Astrocyte of the spinal cord (primary cell): Measurements from ENCODE around the gene CHST13.

Experiments used
- DNase-seq: peaks from one replicate; pipeline ENCODE4 v3.0.0; 2011; ENCODE audit warnings: low read depth, low spot score
- H3K4me3 ChIP-seq: 2 replicates; pipeline ENCODE4 v1.5.1; 2011; ENCODE audit warnings: low read depth, mild to moderate bottlenecking, low read length, moderate library complexity
- CTCF ChIP-seq: IDR thresholded peaks from 2 replicates; pipeline ENCODE4 v1.5.1; 2012; ENCODE audit warnings: low read depth, mild to moderate bottlenecking, low read length, inconsistent platforms
- in situ Hi-C: cut with HindIII; loops from 2 replicates; pipeline ENCODE4 v1.10.0; 2017; ENCODE audit warnings: low sequenced_read_pairs

CHST13 gene

GRCh38 chr3:126493739-126494138 lies 30.2 kb upstream of the CHST13 start:
- DNase-seq = peak; percentile 5
- in situ Hi-C loops = no loop called here
- no peak overlapping the region for H3K4me3 ChIP-seq
- no peak for TF ChIP-seq CTCF

- no peak overlapping the region for H3K4me3 ChIP-seq
- in situ Hi-C loops = no loop called here
- no peak for TF ChIP-seq CTCF
- no peak for DNase-seq
Measured at GRCh38 chr3:126494204-126494969, 29.6 kb upstream of the CHST13 start.

GRCh38 chr3:126494970-126495230 lies 29.1 kb upstream of the CHST13 start:
- TF ChIP-seq CTCF = no peak
- in situ Hi-C loops = no loop called here
- no peak overlapping the region for H3K4me3 ChIP-seq
- no peak for DNase-seq

- in situ Hi-C loops = no loop called here
- TF ChIP-seq CTCF = no peak
Measured at GRCh38 chr3:126495786-126496185, 28.2 kb upstream of the CHST13 start.

GRCh38 chr3:126496894-126497850 lies 26.8 kb upstream of the CHST13 start:
- DNase-seq = no peak
- in situ Hi-C loops = no loop called here
- H3K4me3 ChIP-seq = no peak overlapping the region
- TF ChIP-seq CTCF = no peak

More at GRCh38 chr3:126495786-126496185, 28.2 kb upstream of the CHST13 start:
- DNase-seq = no peak
- no peak overlapping the region for H3K4me3 ChIP-seq

GRCh38 chr3:126497956-126498355 lies 26.0 kb upstream of the CHST13 start:
- no peak for DNase-seq
- no peak for TF ChIP-seq CTCF
- in situ Hi-C loops = no loop called here
- H3K4me3 ChIP-seq = no peak overlapping the region
